Ovary (tissue), 9 donors: ENCODE measurements around the gene FREM2. TPM values are rescaled to one million over a fixed set of nuclear protein-coding genes. Genes with fewer than 3 reads are reported as not detected.

Source experiments
- DNase-seq, 5 donors: peaks; one replicate each; pipeline ENCODE4 v3.0.0-alpha.2; 2019 to 2020
- H3K27ac ChIP-seq, 2 donors: fragments of 200-600 bp; one replicate each; pipeline versions ENCODE4 v1.5.1 to v1.8.0; 2019 to 2022
- H3K27me3 ChIP-seq: fragments of 200-600 bp; one replicate; pipeline ENCODE4 v1.8.0; 2022
- H3K36me3 ChIP-seq: fragments of 200-600 bp; sonication (generic); one replicate; pipeline ENCODE4 v1.5.1; 2019
- H3K4me1 ChIP-seq: one replicate; pipeline ENCODE4 v1.8.1; 2013; ENCODE audit warnings: mild to moderate bottlenecking, moderate library complexity; ENCODE audit not compliant: insufficient read depth
- H3K4me3 ChIP-seq: fragments of 200-600 bp; sonication (generic); one replicate; pipeline ENCODE4 v1.5.1; 2017
- H3K9me3 ChIP-seq, 2 donors: fragments of 200-600 bp in 1 of 2; sonication (generic) in 1 of 2; one replicate each; pipeline versions ENCODE4 v1.5.1 to v1.8.1; 2013 to 2019; ENCODE audit warnings: mild to moderate bottlenecking in 1 of 2, moderate library complexity in 1 of 2
- CTCF ChIP-seq, 3 donors: fragments of 450-650 bp in 2 of 3; fragments of 200-600 bp in 1 of 3; IDR thresholded peaks; one replicate each; pipeline versions ENCODE4 v1.5.1 to v1.8.0; 2016 to 2022; ENCODE audit warnings: antibody characterized with exemption in 3 of 3, mild to moderate bottlenecking in 1 of 3
- EP300 ChIP-seq: sonication (generic); formaldehyde crosslinking; IDR thresholded peaks from one replicate; pipeline ENCODE4 v1.6.1; 2017; ENCODE audit warnings: antibody characterized with exemption
- POLR2A ChIP-seq: fragments of 450-650 bp; IDR thresholded peaks from one replicate; pipeline ENCODE4 v1.6.1; 2017; ENCODE audit warnings: antibody characterized with exemption, mild to moderate bottlenecking, moderate library complexity
- WGBS, 3 donors: extraction: QIAGEN DNeasy Blood & Tissue Kit in 1 of 3; methylation state at CpG; one replicate each; pipeline versions ENCODE4 v1.1.5 to v1.1.7; 2013 to 2017; 5-methylcytosine and 5-hydroxymethylcytosine counted together
- intact Hi-C, 4 donors: fragments of 100-400 bp; cut with DNase I; formaldehyde crosslinking; loops; one replicate each; pipeline versions ENCODE4 v1.11.0 to v1.15.1; 2022 to 2023
- polyA plus RNA-seq, 2 donors: library from polyadenylated mRNA; stranded (reverse); fragments of 200-250 nt in 1 of 2; fragments of 350-450 nt in 1 of 2; fragmentation: Illumina TruSeq in 1 of 2; extraction: RNeasy Lipid Tissue Mini Kit (QIAGEN cat#74804) in 1 of 2; gene quantifications; one replicate each; pipeline ENCODE4 v1.2.3, GENCODE V29; 2013 to 2014
- total RNA-seq, 7 donors: library from RNA; depleted of rRNA in 2 of 7; stranded (reverse); fragments of >200 nt in 2 of 7; fragmentation: NEBNext Ultra II Directional in 3 of 7; extraction: Animal tissue kit (Norgen Biotek cat#: 25700) in 3 of 7; gene quantifications; one replicate each; pipeline versions ENCODE4 v1.1.0 to v1.2.4, GENCODE V29; 2016 to 2023
- donor health status: DM: no; HTN: no; CAD: no; lungs with moderate emphysema.
- donor health status: DM: no; HTN: no; CAD: no.
- donor health status: Bipolar disorder and iron deficiency.
- donor health status: DM: yes; HTN: yes; CAD: no.
- donor health status: DM: no; HTN: no; CAD: no.
- donor health status: DM: yes; HTN: yes; CAD: no.

The FREM2 gene
- total and polyA plus RNA-seq, 9 donors, result 0.27 to 4.0 (median 1.7) TPM

GRCh38 chr13:38868399-38868798, 181.5 kb downstream of the FREM2 start:
- 60 to 61% (median 61%) methylated on average over 3 of the region's 3 CpGs for WGBS, 3 donors
- no peaks in the 10 kb centered on the region for H3K4me1 ChIP-seq
- H3K4me3 ChIP-seq, result no peak overlapping the region
- H3K9me3 ChIP-seq, result no peaks in the 10 kb centered on the region
- H3K27ac ChIP-seq, result no peak overlapping the region
- intact Hi-C loops, result no loop called here
- H3K36me3 ChIP-seq, result no peaks in the 10 kb centered on the region
- no peaks in the 10 kb centered on the region for H3K27me3 ChIP-seq
- no peak for DNase-seq
- no peak for TF ChIP-seq POLR2A
- no peak for TF ChIP-seq CTCF (IDR thresholded peaks at IDR 0.05)
- TF ChIP-seq EP300, result no peak

- no peaks in the 10 kb centered on the region for H3K27me3 ChIP-seq
- TF ChIP-seq EP300 (no peak), CTCF (IDR thresholded peaks at IDR 0.05) (no peak), POLR2A (no peak)
- intact Hi-C loops, result no loop called here
- no peaks in the 10 kb centered on the region for H3K36me3 ChIP-seq
- H3K4me1 ChIP-seq, result no peaks in the 10 kb centered on the region
- no peak overlapping the region for H3K4me3 ChIP-seq
- 66 to 72% (median 71%) methylated on average over 2 of the region's 2 CpGs for WGBS, 3 donors
- DNase-seq, result no peak
- H3K27ac ChIP-seq, result no peak overlapping the region
- no peaks in the 10 kb centered on the region for H3K9me3 ChIP-seq
These were observed 182.0 kb downstream of the FREM2 start for GRCh38 chr13:38868870-38869269.

- intact Hi-C loops, result no loop called here
- no peak overlapping the region for H3K4me3 ChIP-seq
These were observed 184.4 kb downstream of the FREM2 start for GRCh38 chr13:38871275-38871674.

GRCh38 chr13:38872693-38873092, 185.8 kb downstream of the FREM2 start:
- intact Hi-C loops, result no loop called here
- TF ChIP-seq EP300 (no peak), POLR2A (no peak)
- Histone ChIP-seq H3K36me3 (no peaks in the 10 kb centered on the region), H3K9me3 (no peaks in the 10 kb centered on the region), H3K27ac (no peak overlapping the region), H3K4me1 (no peaks in the 10 kb centered on the region), H3K4me3 (no peak overlapping the region), H3K27me3 (no peaks in the 10 kb centered on the region)
- peak; percentile 11 to 38 (median 28) for DNase-seq
- 34 to 52% (median 50%) methylated on average over 7 of the region's 7 CpGs for WGBS, 3 donors

More at GRCh38 chr13:38871275-38871674, 184.4 kb downstream of the FREM2 start:
- H3K27ac ChIP-seq, result no peak overlapping the region
- DNase-seq, result no peak
- 51 to 80% (median 57%) methylated on average over 2 of the region's 2 CpGs for WGBS, 3 donors
- no peak for TF ChIP-seq POLR2A
- TF ChIP-seq CTCF (IDR thresholded peaks at IDR 0.05), result no peak
- no peak for TF ChIP-seq EP300
- H3K27me3 ChIP-seq, result no peaks in the 10 kb centered on the region
- no peaks in the 10 kb centered on the region for H3K9me3 ChIP-seq
- H3K4me1 ChIP-seq, result no peaks in the 10 kb centered on the region
- H3K36me3 ChIP-seq, result no peaks in the 10 kb centered on the region

GRCh38 chr13:38875186-38875875, 188.5 kb downstream of the FREM2 start:
- intact Hi-C loops, result no loop called here
- H3K27ac ChIP-seq, result no peak overlapping the region
- no peaks in the 10 kb centered on the region for H3K9me3 ChIP-seq
- DNase-seq, result no peak
- no peak overlapping the region for H3K4me3 ChIP-seq
- TF ChIP-seq EP300 (no peak), CTCF (IDR thresholded peaks at IDR 0.05) (no peak), POLR2A (no peak)
- no peaks in the 10 kb centered on the region for H3K27me3 ChIP-seq
- 78 to 85% (median 79%) methylated on average over 1 of the region's 1 CpG for WGBS, 3 donors
- H3K36me3 ChIP-seq, result no peaks in the 10 kb centered on the region
- no peaks in the 10 kb centered on the region for H3K4me1 ChIP-seq
